IMR-90 (cell line): ENCODE data around the gene KIAA0825. TPM values are rescaled to one million over a fixed set of nuclear protein-coding genes. Genes with fewer than 3 reads are reported as not detected.

Source experiments
- ATAC-seq: fragments of 200-7000 bp; cut with Tn5 transposase; 2 replicates; pipeline ENCODE4 v1.9.1; 2020; ENCODE audit warnings: low read depth, mild to moderate bottlenecking, moderate library complexity
- BruUV-seq: library from RNA; stranded (reverse); fragments of 400-500 nt; replicated peaks from 2 replicates; lab custom pipeline; 2021; lab: Mats Ljungman, UMichigan
- CTCF ChIA-PET: fragments of 300-600 bp; formaldehyde crosslinking; extraction: SDS; loops from one replicate; lab custom pipeline; 2021; ENCODE audit warnings: antibody characterized with exemption; lab: Yijun Ruan, JAX
- POLR2A ChIA-PET: fragments of 300-600 bp; sonication (Branson Sonifier 250); formaldehyde crosslinking; loops from one replicate; lab custom pipeline; 2022; ENCODE audit warnings: antibody characterized with exemption; ENCODE audit not compliant: unreplicated experiment; lab: Charles Lee
- DNase-seq: peaks from one replicate; pipeline ENCODE4 v3.0.0; 2013
- H2AFZ ChIP-seq: replicated peaks from 2 replicates; pipeline ENCODE3; 2013; ENCODE audit warnings: low read length, mild to moderate bottlenecking; ENCODE audit not compliant: poor library complexity
- H2AK5ac ChIP-seq: 2 replicates; pipeline ENCODE4 v1.6.1; 2013; ENCODE audit warnings: low read depth, low read length, inconsistent platforms
- H2AK9ac ChIP-seq: replicated peaks from 2 replicates; pipeline ENCODE3; 2013; ENCODE audit warnings: mild to moderate bottlenecking, low read depth, low read length, moderate library complexity; ENCODE audit not compliant: poor library complexity
- H2BK120ac ChIP-seq: 2 replicates; pipeline ENCODE4 v1.6.1; 2013; ENCODE audit warnings: low read depth, low read length, inconsistent platforms
- H2BK15ac ChIP-seq: 3 replicates; pipeline ENCODE4 v1.6.1; 2013; ENCODE audit warnings: low read depth, low read length, inconsistent platforms
- H2BK20ac ChIP-seq: 2 replicates; pipeline ENCODE4 v1.6.1; 2013; ENCODE audit warnings: low read depth, mild to moderate bottlenecking, inconsistent platforms, low read length, moderate library complexity
- H2BK5ac ChIP-seq: 2 replicates; pipeline ENCODE4 v1.6.1; 2013; ENCODE audit warnings: mild to moderate bottlenecking, low read depth, low read length, inconsistent platforms; ENCODE audit not compliant: poor library complexity, severe bottlenecking
- H3K14ac ChIP-seq: replicated peaks from 2 replicates; pipeline ENCODE4 v1.6.1; 2013; ENCODE audit warnings: low read depth, low read length, inconsistent platforms
- H3K18ac ChIP-seq: 2 replicates; pipeline ENCODE4 v1.6.1; 2013; ENCODE audit warnings: low read depth, low read length, control low read depth
- H3K23ac ChIP-seq: 2 replicates; pipeline ENCODE4 v1.6.1; 2013; ENCODE audit warnings: low read depth, low read length, inconsistent platforms
- H3K27ac ChIP-seq: 2 replicates; pipeline ENCODE4 v1.5.1; 2013; ENCODE audit warnings: mild to moderate bottlenecking, control low read depth, low read length; ENCODE audit not compliant: insufficient read depth
- H3K27me3 ChIP-seq: 2 replicates; pipeline ENCODE4 v1.6.1; 2013; ENCODE audit warnings: low read length; ENCODE audit not compliant: control insufficient read depth, insufficient read depth
- H3K36me3 ChIP-seq: 2 replicates; pipeline ENCODE4 v1.6.1; 2013; ENCODE audit warnings: low read length, mixed read lengths; ENCODE audit not compliant: control insufficient read depth, insufficient read depth
- H3K4ac ChIP-seq: 2 replicates; pipeline ENCODE4 v1.6.1; 2013; ENCODE audit warnings: low read depth, low read length, inconsistent platforms
- H3K4me1 ChIP-seq: 2 replicates; pipeline ENCODE4 v1.6.1; 2013; ENCODE audit warnings: low read length, mixed read lengths; ENCODE audit not compliant: control insufficient read depth, insufficient read depth
- H3K4me2 ChIP-seq: 2 replicates; pipeline ENCODE4 v1.6.1; 2013; ENCODE audit warnings: low read depth, mild to moderate bottlenecking, control low read depth, low read length, moderate library complexity
- H3K4me3 ChIP-seq: 2 replicates; pipeline ENCODE4 v1.5.1; 2013; ENCODE audit warnings: low read depth, mild to moderate bottlenecking, control low read depth, low read length, moderate library complexity; ENCODE audit not compliant: insufficient read depth
- H3K56ac ChIP-seq: 2 replicates; pipeline ENCODE4 v1.6.1; 2013; ENCODE audit warnings: low read length, inconsistent platforms; ENCODE audit not compliant: insufficient read depth; ENCODE audit errors: extremely low read depth
- H3K79me1 ChIP-seq, 2 experiments: 2 replicates each; pipeline ENCODE4 v1.6.1; 2013; ENCODE audit warnings: low read length in 2 of 2, inconsistent platforms in 1 of 2, low read depth in 1 of 2
- H3K9ac ChIP-seq: 2 replicates; pipeline ENCODE4 v1.6.1; 2013; ENCODE audit warnings: low read depth, low read length, control low read depth
- H3K9me1 ChIP-seq: 2 replicates; pipeline ENCODE4 v1.6.1; 2013; ENCODE audit warnings: low read length, inconsistent platforms; ENCODE audit not compliant: insufficient read depth
- H3K9me3 ChIP-seq: 2 replicates; pipeline ENCODE4 v1.6.1; 2013; ENCODE audit warnings: low read length; ENCODE audit not compliant: control insufficient read depth, insufficient read depth
- H4K20me1 ChIP-seq: 2 replicates; pipeline ENCODE4 v1.6.1; 2013; ENCODE audit warnings: low read length, inconsistent platforms; ENCODE audit not compliant: insufficient read depth
- H4K5ac ChIP-seq: 2 replicates; pipeline ENCODE4 v1.6.1; 2013; ENCODE audit warnings: mild to moderate bottlenecking, low read depth, low read length, control low read depth
- H4K8ac ChIP-seq, 2 experiments: 2 replicates each; pipeline ENCODE4 v1.6.1; 2013; ENCODE audit warnings: low read depth in 2 of 2, low read length in 2 of 2, control low read depth in 1 of 2, inconsistent platforms in 1 of 2
- H4K91ac ChIP-seq: 2 replicates; pipeline ENCODE4 v1.6.1; 2013; ENCODE audit warnings: low read depth, low read length, inconsistent platforms; ENCODE audit not compliant: insufficient read depth
- CEBPB ChIP-seq: IDR thresholded peaks from 2 replicates; pipeline ENCODE4 v1.6.1; 2012; ENCODE audit warnings: low read depth, low read length, improper control_type of control experiment
- CHD1 ChIP-seq: IDR thresholded peaks from 2 replicates; pipeline ENCODE4 v1.6.1; 2012; ENCODE audit warnings: low read depth, low read length, improper control_type of control experiment
- FOS ChIP-seq: fragments of 150-350 bp; IDR thresholded peaks from 2 replicates; pipeline ENCODE4 v1.6.1; 2016; ENCODE audit warnings: low read depth, low read length
- MAZ ChIP-seq: IDR thresholded peaks from 2 replicates; pipeline ENCODE4 v1.6.1; 2012; ENCODE audit warnings: low read depth, mild to moderate bottlenecking, low read length, improper control_type of control experiment, moderate library complexity, borderline replicate concordance
- MXI1 ChIP-seq: IDR thresholded peaks from 2 replicates; pipeline ENCODE4 v1.6.1; 2012; ENCODE audit warnings: low read depth, mild to moderate bottlenecking, low read length, moderate library complexity, borderline replicate concordance
- NFE2L2 ChIP-seq: fragments of 150-350 bp; IDR thresholded peaks from 2 replicates; pipeline ENCODE4 v1.6.1; 2016; ENCODE audit warnings: low read depth, mild to moderate bottlenecking, low read length
- RAD21 ChIP-seq: IDR thresholded peaks from 2 replicates; pipeline ENCODE4 v1.6.1; 2012; ENCODE audit warnings: low read length, improper control_type of control experiment
- RCOR1 ChIP-seq: IDR thresholded peaks from 2 replicates; pipeline ENCODE4 v1.6.1; 2012; ENCODE audit warnings: mild to moderate bottlenecking, low read length, improper control_type of control experiment; ENCODE audit not compliant: insufficient replicate concordance
- RFX5 ChIP-seq: IDR thresholded peaks from 2 replicates; pipeline ENCODE4 v1.8.0; 2012; ENCODE audit warnings: low read depth, mild to moderate bottlenecking, low read length, moderate library complexity
- WGBS, 2 experiments: methylation state at CpG; one replicate each; pipeline versions ENCODE4 v1.1.5 to v1.1.7; 2013; ENCODE audit warnings: missing lambda C conversion rate in 2 of 2; ENCODE audit not compliant: insufficient read length in 1 of 2; ENCODE audit errors: extremely low coverage in 2 of 2; 5-methylcytosine and 5-hydroxymethylcytosine counted together
- dilution Hi-C: fragments of 300-500 bp; cut with HindIII; formaldehyde crosslinking; loops from one replicate; pipeline ENCODE4 v1.14.3; 2018; ENCODE audit warnings: low sequenced_read_pairs; ENCODE audit not compliant: unreplicated experiment
- in situ Hi-C: fragments of 300-500 bp; cut with MboI; formaldehyde crosslinking; loops from 3 replicates; pipeline ENCODE4 v1.14.3; 2019; ENCODE audit warnings: low sequenced_read_pairs, inconsistent platforms, mixed read lengths
- intact Hi-C: fragments of 100-400 bp; cut with micrococcal nuclease; formaldehyde crosslinking; loops from 2 replicates; pipeline ENCODE4 v1.10.0; 2022
- polyA plus RNA-seq, 3 experiments: library from polyadenylated mRNA; depleted of rRNA; stranded (reverse); fragments of >200 nt; gene quantifications; 2 replicates each; pipeline ENCODE4 v1.2.3, GENCODE V29; 2012; ENCODE audit warnings: low replicate concordance in 1 of 3
- total RNA-seq: library from RNA; depleted of rRNA; stranded (reverse); fragments of >200 nt; gene quantifications from 2 replicates; pipeline ENCODE4 v1.2.3, GENCODE V29; 2012
- TF ChIP-seq, protein P1 (sequence below): fragments of 150-350 bp; IDR thresholded peaks from 2 replicates; pipeline ENCODE4 v1.6.1; 2017; ENCODE audit warnings: mild to moderate bottlenecking, antibody characterized with exemption, low read length, low read depth
- TF ChIP-seq, protein P2 (sequence below): conservative IDR thresholded peaks from 2 replicates; pipeline ENCODE4 v1.5.1; 2012; ENCODE audit warnings: mild to moderate bottlenecking, low read depth, low read length, improper control_type of control experiment

The KIAA0825 gene
- total and polyA plus RNA-seq, 2 of the 4 experiments (the other 2 are of a cell fraction) = 0.46 to 1.8 TPM

GRCh38 chr5:94184870-94185269 is 433.5 kb downstream of the KIAA0825 start:
- no peak overlapping the region for H3K18ac ChIP-seq
- in situ Hi-C loops = no loop called here
- no TSS peak for BruUV-seq
- POLR2A ChIA-PET = no interaction called here
- no peaks in the 10 kb centered on the region for H3K36me3 ChIP-seq
- no peak overlapping the region for H3K56ac ChIP-seq
- H3K9me1 ChIP-seq = no peaks in the 10 kb centered on the region
- H2AK5ac ChIP-seq = no peak overlapping the region
- H2BK120ac ChIP-seq = no peak overlapping the region
- H3K4me3 ChIP-seq = no peak overlapping the region
- no peak overlapping the region for H3K4me2 ChIP-seq
- no peak overlapping the region for H3K14ac ChIP-seq
- DNase-seq (no peak), ATAC-seq (no peak)
- H4K20me1 ChIP-seq = no peaks in the 10 kb centered on the region
- H2BK20ac ChIP-seq = no peak overlapping the region
- dilution Hi-C loops = no loop called here
- H4K5ac ChIP-seq = no peak overlapping the region
- no peaks in the 10 kb centered on the region for H3K9me3 ChIP-seq
- no peak overlapping the region for H2BK5ac ChIP-seq
- TF ChIP-seq MAZ (no peak), NFE2L2 (no peak), CEBPB (no peak), MXI1 (no peak), FOS (no peak), RCOR1 (no peak), RFX5 (no peak), RAD21 (no peak), CHD1 (no peak)
- TF ChIP-seq, protein P1, sequence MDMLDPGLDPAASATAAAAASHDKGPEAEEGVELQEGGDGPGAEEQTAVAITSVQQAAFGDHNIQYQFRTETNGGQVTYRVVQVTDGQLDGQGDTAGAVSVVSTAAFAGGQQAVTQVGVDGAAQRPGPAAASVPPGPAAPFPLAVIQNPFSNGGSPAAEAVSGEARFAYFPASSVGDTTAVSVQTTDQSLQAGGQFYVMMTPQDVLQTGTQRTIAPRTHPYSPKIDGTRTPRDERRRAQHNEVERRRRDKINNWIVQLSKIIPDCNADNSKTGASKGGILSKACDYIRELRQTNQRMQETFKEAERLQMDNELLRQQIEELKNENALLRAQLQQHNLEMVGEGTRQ = no peak
- TF ChIP-seq, protein P2, sequence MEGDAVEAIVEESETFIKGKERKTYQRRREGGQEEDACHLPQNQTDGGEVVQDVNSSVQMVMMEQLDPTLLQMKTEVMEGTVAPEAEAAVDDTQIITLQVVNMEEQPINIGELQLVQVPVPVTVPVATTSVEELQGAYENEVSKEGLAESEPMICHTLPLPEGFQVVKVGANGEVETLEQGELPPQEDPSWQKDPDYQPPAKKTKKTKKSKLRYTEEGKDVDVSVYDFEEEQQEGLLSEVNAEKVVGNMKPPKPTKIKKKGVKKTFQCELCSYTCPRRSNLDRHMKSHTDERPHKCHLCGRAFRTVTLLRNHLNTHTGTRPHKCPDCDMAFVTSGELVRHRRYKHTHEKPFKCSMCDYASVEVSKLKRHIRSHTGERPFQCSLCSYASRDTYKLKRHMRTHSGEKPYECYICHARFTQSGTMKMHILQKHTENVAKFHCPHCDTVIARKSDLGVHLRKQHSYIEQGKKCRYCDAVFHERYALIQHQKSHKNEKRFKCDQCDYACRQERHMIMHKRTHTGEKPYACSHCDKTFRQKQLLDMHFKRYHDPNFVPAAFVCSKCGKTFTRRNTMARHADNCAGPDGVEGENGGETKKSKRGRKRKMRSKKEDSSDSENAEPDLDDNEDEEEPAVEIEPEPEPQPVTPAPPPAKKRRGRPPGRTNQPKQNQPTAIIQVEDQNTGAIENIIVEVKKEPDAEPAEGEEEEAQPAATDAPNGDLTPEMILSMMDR = no peak
- H3K79me1 ChIP-seq = no peaks in the 10 kb centered on the region
- no peak overlapping the region for H4K8ac ChIP-seq
- intact Hi-C loops = no loop called here
- WGBS, 2 experiments = 100% methylated on average over 1 of the region's 1 CpG; no CpG with 5 or more reads in 1 of the 2 experiments
- no peaks in the 10 kb centered on the region for H3K27me3 ChIP-seq
- CTCF ChIA-PET = no interaction called here
- no peak overlapping the region for H3K9ac ChIP-seq
- H2BK15ac ChIP-seq = no peak overlapping the region
- no peak overlapping the region for H2AK9ac ChIP-seq
- no peak overlapping the region for H2AFZ ChIP-seq
- no peak overlapping the region for H4K91ac ChIP-seq
- no peaks in the 10 kb centered on the region for H3K4me1 ChIP-seq
- H3K23ac ChIP-seq = no peak overlapping the region
- H3K4ac ChIP-seq = no peak overlapping the region
- no peak overlapping the region for H3K27ac ChIP-seq
